Measurements from ENCODE around the gene ERI3. TPM values are rescaled to one million over a fixed set of nuclear protein-coding genes. Genes with fewer than 3 reads are reported as not detected.

The ERI3 gene
- total and polyA plus RNA-seq, 9 of the 15 experiments (the other 6 are each of a cell fraction or from before 2014, with no cell fraction given), result 47.8 to 93.4 (median 67.2) TPM

DNA sequence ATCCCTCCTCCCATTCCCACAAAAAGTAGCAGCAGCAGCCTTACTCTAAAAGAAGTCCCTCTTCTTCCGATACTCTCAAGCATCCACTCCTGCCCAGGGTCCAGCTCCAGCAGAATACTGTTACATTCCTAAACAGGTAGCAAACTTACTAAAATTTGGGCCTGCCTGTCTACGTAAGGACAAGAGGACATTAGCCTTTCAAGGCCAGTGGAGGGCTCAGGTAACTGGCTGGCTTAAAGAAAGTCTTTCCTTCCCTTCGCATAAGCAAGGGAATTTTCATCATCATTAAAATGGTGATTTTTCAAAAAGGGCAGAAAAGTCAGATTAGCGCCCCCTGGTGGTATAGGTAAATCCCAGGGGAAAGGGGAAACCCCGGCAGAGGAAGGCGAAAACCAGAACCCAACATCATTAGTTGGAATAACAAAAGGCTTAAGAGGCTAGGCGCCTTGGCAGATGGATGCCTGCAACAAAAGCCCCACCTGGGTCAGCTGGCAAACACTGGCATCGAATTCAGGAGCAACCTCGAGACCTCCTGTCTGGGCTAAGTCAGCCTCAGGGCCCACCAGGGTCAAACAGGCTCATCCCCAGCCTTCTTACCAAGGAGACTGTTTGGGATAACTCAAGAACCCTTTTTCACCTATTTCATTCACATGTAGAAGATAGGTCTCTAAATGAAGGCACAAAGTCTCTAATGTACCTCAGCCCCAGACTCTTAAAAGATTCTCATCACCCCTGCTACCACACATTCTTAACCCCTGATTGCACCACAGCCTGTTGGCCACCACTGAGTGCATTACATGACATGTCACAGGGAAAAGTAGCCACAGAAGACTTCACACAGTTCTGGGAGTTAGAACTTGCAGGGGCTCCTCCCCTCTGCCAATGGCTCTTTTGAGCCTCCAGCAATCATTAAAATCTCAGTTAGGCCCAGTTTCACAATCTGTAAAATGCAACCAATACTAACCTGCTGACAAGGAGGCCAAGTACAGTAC is 36.7 kb downstream of the ERI3 start (continued):
- TF ChIP-seq, protein P1, sequence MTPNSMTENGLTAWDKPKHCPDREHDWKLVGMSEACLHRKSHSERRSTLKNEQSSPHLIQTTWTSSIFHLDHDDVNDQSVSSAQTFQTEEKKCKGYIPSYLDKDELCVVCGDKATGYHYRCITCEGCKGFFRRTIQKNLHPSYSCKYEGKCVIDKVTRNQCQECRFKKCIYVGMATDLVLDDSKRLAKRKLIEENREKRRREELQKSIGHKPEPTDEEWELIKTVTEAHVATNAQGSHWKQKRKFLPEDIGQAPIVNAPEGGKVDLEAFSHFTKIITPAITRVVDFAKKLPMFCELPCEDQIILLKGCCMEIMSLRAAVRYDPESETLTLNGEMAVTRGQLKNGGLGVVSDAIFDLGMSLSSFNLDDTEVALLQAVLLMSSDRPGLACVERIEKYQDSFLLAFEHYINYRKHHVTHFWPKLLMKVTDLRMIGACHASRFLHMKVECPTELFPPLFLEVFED (CRISPR knock-in tag; conservative IDR thresholded peaks at IDR 0.05), result no peak
- TF ChIP-seq IFI16 (CRISPR knock-in tag; IDR thresholded peaks at IDR 0.05) (no peak), ZBTB8A (IDR thresholded peaks at IDR 0.05; ENCODE audit: partially characterized antibody) (no peak), TCF3 (CRISPR knock-in tag; IDR thresholded peaks at IDR 0.05) (no peak), ZNF347 (CRISPR knock-in tag; IDR thresholded peaks at IDR 0.05; ENCODE audit: low read depth) (no peak), ZNF764 (CRISPR knock-in tag; IDR thresholded peaks at IDR 0.05; ENCODE audit: low read depth) (no peak), FOS (IDR thresholded peaks at IDR 0.05; ENCODE audit: extremely low read depth, insufficient read length) (no peak), POLR2AphosphoS5 (IDR thresholded peaks at IDR 0.05; ENCODE audit: control insufficient read depth, insufficient read depth, low read depth, low read length) (no peak), DNMT1 (IDR thresholded peaks at IDR 0.05) (no peak), ZNF77 (CRISPR knock-in tag; IDR thresholded peaks at IDR 0.05) (no peak), ZNF551 (CRISPR knock-in tag; IDR thresholded peaks at IDR 0.05) (no peak)
- TF ChIP-seq, protein P2, sequence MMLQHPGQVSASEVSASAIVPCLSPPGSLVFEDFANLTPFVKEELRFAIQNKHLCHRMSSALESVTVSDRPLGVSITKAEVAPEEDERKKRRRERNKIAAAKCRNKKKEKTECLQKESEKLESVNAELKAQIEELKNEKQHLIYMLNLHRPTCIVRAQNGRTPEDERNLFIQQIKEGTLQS (IDR thresholded peaks at IDR 0.05), result no peak
- TF ChIP-seq, protein P2 (CRISPR knock-in tag; conservative IDR thresholded peaks at IDR 0.05), result 0 out of 2 replicates have a peak, but pooled peaks have one; percentile 28
- TF ChIP-seq, protein P3, sequence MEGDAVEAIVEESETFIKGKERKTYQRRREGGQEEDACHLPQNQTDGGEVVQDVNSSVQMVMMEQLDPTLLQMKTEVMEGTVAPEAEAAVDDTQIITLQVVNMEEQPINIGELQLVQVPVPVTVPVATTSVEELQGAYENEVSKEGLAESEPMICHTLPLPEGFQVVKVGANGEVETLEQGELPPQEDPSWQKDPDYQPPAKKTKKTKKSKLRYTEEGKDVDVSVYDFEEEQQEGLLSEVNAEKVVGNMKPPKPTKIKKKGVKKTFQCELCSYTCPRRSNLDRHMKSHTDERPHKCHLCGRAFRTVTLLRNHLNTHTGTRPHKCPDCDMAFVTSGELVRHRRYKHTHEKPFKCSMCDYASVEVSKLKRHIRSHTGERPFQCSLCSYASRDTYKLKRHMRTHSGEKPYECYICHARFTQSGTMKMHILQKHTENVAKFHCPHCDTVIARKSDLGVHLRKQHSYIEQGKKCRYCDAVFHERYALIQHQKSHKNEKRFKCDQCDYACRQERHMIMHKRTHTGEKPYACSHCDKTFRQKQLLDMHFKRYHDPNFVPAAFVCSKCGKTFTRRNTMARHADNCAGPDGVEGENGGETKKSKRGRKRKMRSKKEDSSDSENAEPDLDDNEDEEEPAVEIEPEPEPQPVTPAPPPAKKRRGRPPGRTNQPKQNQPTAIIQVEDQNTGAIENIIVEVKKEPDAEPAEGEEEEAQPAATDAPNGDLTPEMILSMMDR (IDR thresholded peaks at IDR 0.05 in 2 of 3, conservative IDR thresholded peaks at IDR 0.05 in 1 of 3; ENCODE audit: insufficient read depth in 2 of 3, low read depth in 1 of 3, low read length in 3 of 3), result peak; percentile 71 to 92 (median 88)
- TF ChIP-seq, protein P4, sequence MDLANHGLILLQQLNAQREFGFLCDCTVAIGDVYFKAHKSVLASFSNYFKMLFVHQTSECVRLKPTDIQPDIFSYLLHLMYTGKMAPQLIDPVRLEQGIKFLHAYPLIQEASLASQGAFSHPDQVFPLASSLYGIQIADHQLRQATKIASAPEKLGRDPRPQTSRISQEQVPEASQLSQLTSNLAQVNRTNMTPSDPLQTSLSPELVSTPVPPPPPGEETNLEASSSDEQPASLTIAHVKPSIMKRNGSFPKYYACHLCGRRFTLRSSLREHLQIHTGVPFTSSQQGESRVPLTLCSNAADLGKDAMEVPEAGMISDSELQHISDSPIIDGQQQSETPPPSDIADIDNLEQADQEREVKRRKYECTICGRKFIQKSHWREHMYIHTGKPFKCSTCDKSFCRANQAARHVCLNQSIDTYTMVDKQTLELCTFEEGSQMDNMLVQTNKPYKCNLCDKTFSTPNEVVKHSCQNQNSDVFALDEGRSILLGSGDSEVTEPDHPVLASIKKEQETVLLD (IDR thresholded peaks at IDR 0.05), result no peak
- TF ChIP-seq, protein P5, sequence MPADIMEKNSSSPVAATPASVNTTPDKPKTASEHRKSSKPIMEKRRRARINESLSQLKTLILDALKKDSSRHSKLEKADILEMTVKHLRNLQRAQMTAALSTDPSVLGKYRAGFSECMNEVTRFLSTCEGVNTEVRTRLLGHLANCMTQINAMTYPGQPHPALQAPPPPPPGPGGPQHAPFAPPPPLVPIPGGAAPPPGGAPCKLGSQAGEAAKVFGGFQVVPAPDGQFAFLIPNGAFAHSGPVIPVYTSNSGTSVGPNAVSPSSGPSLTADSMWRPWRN (IDR thresholded peaks at IDR 0.05; ENCODE audit: low read depth), result no peak
- TF ChIP-seq, protein P6, sequence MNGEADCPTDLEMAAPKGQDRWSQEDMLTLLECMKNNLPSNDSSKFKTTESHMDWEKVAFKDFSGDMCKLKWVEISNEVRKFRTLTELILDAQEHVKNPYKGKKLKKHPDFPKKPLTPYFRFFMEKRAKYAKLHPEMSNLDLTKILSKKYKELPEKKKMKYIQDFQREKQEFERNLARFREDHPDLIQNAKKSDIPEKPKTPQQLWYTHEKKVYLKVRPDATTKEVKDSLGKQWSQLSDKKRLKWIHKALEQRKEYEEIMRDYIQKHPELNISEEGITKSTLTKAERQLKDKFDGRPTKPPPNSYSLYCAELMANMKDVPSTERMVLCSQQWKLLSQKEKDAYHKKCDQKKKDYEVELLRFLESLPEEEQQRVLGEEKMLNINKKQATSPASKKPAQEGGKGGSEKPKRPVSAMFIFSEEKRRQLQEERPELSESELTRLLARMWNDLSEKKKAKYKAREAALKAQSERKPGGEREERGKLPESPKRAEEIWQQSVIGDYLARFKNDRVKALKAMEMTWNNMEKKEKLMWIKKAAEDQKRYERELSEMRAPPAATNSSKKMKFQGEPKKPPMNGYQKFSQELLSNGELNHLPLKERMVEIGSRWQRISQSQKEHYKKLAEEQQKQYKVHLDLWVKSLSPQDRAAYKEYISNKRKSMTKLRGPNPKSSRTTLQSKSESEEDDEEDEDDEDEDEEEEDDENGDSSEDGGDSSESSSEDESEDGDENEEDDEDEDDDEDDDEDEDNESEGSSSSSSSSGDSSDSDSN (IDR thresholded peaks at IDR 0.05; ENCODE audit: borderline replicate concordance in 1 of 2, low read depth in 2 of 2, low read length in 2 of 2), result 0 out of 4 replicates have a peak, but pooled peaks of 1 of the 2 experiments have one; percentile 42
